Erythroblast (primary cell): ENCODE data around the gene CHD9NB.

Source experiments
- DNase-seq, 2 experiments: peaks; one replicate each; lab custom pipeline; 2025; lab: John Stamatoyannopoulos, UW
- GATA1 ChIP-seq: IDR thresholded peaks from 2 replicates; pipeline ENCODE4 v1.6.1; 2011; ENCODE audit warnings: low read depth, mild to moderate bottlenecking, control low read depth, low read length, moderate library complexity
- POLR2A ChIP-seq: IDR thresholded peaks from 2 replicates; pipeline ENCODE4 v1.6.1; 2011; ENCODE audit warnings: mild to moderate bottlenecking, low read length

The CHD9NB gene

GRCh38 chr16:53073022-53073421 is 20.3 kb upstream of the CHD9NB start:
- DNase-seq: no peak
- TF ChIP-seq GATA1 (no peak), POLR2A (no peak)

- DNase-seq: no peak
- TF ChIP-seq POLR2A (no peak), GATA1 (no peak)
Measured at GRCh38 chr16:53071748-53072301, 19.1 kb upstream of the CHD9NB start.

- no peak for DNase-seq
- TF ChIP-seq GATA1: no peak
- no peak for TF ChIP-seq POLR2A
Measured at GRCh38 chr16:53069772-53070171, 17.1 kb upstream of the CHD9NB start.

- TF ChIP-seq GATA1 (no peak), POLR2A (no peak)
- no peak for DNase-seq
Measured at GRCh38 chr16:53068423-53068833, 15.7 kb upstream of the CHD9NB start.

GRCh38 chr16:53067675-53068074 is 15.0 kb upstream of the CHD9NB start:
- DNase-seq: no peak
- TF ChIP-seq GATA1 (no peak), POLR2A (no peak)

- peak; percentile 8 to 13 for DNase-seq
- TF ChIP-seq POLR2A (no peak), GATA1 (no peak)
Measured at GRCh38 chr16:53065461-53066061, 12.9 kb upstream of the CHD9NB start.

- no peak for TF ChIP-seq POLR2A
- no peak for TF ChIP-seq GATA1
- no peak for DNase-seq
Measured at GRCh38 chr16:53064081-53064578, 11.4 kb upstream of the CHD9NB start.

GRCh38 chr16:53061701-53062159 is 9.0 kb upstream of the CHD9NB start:
- TF ChIP-seq GATA1 (no peak), POLR2A (no peak)
- DNase-seq: no peak

GRCh38 chr16:53061256-53061655 is 8.6 kb upstream of the CHD9NB start:
- TF ChIP-seq POLR2A (no peak), GATA1 (no peak)
- DNase-seq: no peak

- TF ChIP-seq POLR2A (no peak), GATA1 (no peak)
Measured at GRCh38 chr16:53059672-53060071, 7.0 kb upstream of the CHD9NB start.

GRCh38 chr16:53058882-53059281 is 6.2 kb upstream of the CHD9NB start:
- no peak for DNase-seq
- no peak for TF ChIP-seq POLR2A

More at GRCh38 chr16:53059672-53060071, 7.0 kb upstream of the CHD9NB start:
- DNase-seq: no peak

GRCh38 chr16:53058441-53058840 is 5.7 kb upstream of the CHD9NB start:
- DNase-seq: no peak
- no peak for TF ChIP-seq POLR2A
- TF ChIP-seq GATA1: no peak

GRCh38 chr16:53057658-53058057 is 5.0 kb upstream of the CHD9NB start:
- DNase-seq: no peak
- TF ChIP-seq POLR2A: no peak
- no peak for TF ChIP-seq GATA1

GRCh38 chr16:53056392-53056881 is 3.7 kb upstream of the CHD9NB start:
- DNase-seq: peak; percentile 23 to 41
- TF ChIP-seq GATA1 (no peak), POLR2A (no peak)

- TF ChIP-seq GATA1 (no peak), POLR2A (no peak)
- DNase-seq: peak; percentile 66 to 75
Measured at GRCh38 chr16:53055541-53056391, 3.1 kb upstream of the CHD9NB start.
